OCI-LY7 (cell line): ENCODE results near the gene HES7.

Source experiments
- CTCF ChIP-seq: fragments of 200-600 bp; sonication (generic); conservative IDR thresholded peaks from 2 replicates; pipeline ENCODE4 v1.5.1; 2014; ENCODE audit warnings: mild to moderate bottlenecking, antibody characterized with exemption, low read length, moderate library complexity, mixed read lengths
- EZH2phosphoT487 ChIP-seq: fragments of 200-600 bp; sonication (generic); IDR thresholded peaks from 2 replicates; pipeline ENCODE4 v1.6.1; 2018; ENCODE audit warnings: low read depth, borderline replicate concordance, mild to moderate bottlenecking, mixed run types, antibody characterized with exemption, low read length, moderate library complexity, mixed read lengths

GRCh38 chr17:8156246-8156992 is 32.5 kb upstream of the HES7 start:
- TF ChIP-seq EZH2phosphoT487, result no peak
- TF ChIP-seq CTCF, result peak; percentile 43; the same call in 1 of the 2 replicates
